NOMO-1 treated with dmso at 0.1 percent for 144 hours (cell line): ENCODE results near the gene U2SURP.

Experiments
- DNase-seq: peaks from one replicate; lab custom pipeline; 2025; ENCODE audit not compliant: unreplicated experiment; lab: John Stamatoyannopoulos, UW

U2SURP gene

DNA sequence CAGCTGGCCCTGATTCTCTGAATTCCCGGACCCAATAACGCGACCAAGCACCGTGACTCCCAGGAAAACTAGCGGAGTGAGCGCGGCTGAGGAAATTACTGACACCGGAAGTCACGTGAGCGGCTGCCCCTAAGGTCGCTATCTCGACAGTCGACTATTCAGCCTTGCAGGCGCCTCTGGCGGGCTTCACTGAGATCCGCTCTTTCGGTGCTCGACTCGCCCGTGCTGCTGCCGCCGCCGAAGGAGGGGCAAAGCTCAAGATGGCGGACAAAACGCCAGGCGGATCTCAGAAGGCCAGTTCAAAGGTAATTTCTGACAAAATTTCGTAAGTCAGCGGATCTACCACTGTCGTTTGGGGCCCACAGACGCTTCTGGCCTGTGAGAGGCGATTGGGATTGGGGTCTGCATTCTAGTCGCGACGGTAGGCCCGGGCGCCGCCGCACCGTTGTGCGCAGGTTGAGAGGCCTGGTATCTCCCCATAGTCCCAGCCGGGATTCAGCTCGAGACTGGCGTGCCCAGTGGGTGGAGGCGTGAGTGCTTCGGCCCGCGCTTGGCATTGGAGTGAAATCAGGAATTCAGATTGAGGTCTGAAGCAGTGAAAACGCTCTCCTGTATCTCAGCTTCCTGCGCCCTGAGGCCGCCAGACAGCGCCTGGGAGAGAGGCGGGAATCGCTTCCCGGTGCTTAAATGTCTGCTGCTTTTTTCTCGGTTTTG is at the start of gene U2SURP:
TSS of gene U2SURP (plus strand) at position 202 of the 714 bp plus-strand sequence. CDS start at position 261, 59 bp downstream.
- peak; percentile 100 for DNase-seq

DNA sequence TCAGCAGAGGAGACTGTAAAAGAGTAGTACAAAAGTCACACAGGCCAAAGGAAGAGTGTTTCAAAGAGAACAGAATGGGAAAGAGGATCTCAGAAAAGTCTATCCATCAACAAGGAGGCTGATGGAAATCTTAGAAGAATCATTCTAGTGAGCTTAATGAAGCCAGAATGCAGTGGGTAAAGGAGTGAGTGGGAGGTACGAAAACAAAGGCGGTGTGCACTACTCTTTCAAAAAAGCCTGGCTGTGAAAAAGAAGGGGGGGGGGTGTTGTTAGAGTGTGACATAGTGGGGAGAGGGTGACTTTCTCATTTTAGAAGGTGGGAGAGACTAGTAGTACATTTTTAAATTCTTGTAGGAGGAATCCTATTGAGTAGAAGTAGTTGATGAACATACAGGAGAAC is 49.6 kb upstream of the U2SURP start:
- no peak for DNase-seq

DNA sequence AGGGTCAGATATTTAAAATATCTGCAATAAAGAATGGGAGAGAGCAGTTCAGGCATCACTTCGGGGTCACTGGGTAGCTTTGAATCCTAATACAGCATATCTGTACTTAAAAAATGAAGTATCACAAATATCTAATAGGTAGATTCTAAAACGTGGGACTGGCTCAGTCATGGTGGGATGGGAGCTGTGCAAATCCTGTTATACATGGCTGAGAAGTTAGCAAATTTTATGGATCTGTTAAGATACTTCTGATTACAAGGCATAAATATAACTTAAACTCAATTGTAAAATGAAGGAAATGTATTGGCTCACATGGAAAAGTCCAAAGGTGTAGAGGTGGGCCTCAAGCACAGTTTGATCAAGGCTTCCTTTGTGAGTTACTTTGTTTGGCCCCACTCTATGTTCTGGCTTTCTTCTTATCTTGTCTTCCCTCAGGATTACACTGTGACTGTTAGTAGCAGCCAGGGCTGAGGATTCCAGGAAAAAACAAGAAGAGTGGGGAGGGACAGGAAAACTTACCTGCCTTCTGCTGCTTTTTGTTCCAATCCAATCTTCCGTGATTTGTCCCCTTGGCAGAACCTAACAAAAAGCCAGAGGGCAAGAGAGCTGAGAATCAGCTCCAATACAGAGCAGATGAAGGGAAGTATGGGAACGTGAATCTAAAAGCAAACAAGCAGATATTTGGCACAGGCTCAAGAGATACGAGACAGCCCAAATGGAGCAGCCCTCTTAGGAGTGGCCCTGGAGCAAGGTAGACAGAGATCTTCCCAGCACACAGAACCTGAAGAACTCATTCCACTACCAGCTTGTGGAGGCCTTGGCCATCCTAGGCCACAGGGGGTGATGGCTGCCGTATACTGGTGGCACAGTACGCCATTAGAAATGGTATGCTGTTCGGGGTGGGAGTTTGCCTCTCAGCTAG is 48.8 kb upstream of the U2SURP start:
- no peak for DNase-seq

DNA sequence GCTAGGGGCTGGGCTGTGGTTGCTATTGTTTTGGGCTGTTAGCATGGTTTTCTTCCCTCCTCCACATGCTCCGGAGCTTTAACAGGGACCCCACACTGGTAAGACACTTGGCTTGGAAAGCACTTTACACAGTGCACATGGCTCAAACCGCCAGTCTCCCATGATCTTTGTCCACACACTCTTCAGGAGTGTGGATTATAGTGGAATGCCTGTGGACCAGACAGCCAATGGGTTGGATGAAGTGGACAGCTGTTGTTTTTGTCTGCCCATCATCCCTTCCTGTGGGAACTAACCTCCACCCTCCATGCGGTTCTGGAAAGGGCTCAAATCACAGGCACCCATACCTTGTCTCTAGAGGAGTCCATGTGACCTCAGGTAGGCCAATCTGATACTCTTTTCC is 47.9 kb upstream of the U2SURP start:
- no peak for DNase-seq

DNA sequence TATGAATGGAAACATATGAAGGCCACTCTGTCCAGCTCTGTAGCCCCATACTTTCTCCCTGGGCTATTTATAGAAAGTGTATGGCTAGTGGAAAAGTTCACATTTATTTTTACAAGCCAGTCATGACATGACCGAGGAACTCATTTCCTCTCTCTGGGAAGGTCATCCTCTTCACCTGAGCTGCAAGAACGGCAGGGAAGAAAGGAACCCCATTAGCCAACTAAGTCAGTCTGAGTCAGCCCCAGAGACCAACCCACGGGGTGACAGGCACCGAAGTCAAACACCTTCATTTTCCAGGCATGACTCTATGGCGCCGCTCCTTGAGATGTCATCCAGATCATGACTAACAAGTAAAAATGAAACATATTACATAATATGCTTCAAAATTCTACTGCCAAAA is 42.7 kb upstream of the U2SURP start:
- DNase-seq, result no peak

DNA sequence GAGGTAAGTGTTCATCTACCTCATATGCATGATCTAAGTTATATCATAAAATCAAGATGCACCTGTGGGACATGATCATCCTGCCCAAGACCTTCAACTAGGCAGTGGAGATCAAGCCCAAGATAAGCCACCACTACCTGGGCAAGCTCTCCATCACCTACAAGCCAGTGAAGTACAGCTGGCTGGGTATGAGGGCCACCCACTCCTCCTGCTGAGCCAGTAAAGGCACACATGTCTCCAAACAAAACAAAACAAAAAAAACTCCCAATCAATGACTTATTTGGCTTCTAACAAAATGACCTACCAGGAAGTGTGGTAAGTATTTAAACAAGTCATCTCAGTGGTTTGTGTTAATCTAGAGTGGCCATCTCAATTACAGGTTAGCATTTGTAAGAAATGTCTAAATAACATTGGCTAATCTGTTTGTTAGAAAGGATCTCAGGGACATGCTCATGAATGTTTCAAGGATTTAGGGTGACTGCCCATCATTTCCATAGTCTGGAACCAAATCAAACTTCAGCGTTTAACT is 41.0 kb upstream of the U2SURP start:
- no peak for DNase-seq

DNA sequence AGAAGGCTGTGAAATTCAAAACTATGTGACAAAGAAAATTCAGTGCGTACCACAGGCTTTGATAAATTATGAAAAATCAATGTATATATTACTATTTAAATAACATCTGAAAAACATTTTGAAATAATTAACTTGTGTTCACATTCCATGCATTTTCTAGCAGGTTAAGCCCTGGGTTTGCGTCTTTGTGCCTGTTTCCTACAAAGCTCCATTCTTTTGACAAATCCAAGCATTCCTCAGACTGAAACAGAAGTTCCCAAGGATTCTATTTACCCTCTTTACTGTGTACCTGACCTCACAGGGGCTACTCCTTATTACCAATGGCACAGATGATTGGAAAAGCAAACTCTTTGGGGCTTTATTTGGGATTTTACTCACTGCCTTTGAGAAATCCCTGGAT is 39.8 kb upstream of the U2SURP start:
- no peak for DNase-seq

DNA sequence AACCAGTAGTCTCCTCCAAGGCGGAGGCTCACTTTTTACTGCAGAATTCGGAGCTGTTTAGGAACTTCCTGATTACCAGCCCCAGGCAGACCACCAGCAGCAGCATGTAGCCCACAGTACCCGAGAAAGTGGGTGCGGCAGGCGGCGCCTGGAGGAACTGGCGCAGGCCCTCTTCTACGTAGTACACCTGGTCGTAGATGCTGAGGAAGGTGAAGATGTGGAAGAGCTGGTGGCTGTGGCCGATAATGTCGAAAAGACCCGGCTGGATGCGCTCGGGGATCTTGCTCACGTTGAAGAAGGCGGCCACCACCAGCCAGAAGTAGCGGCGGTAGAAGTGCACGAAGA is 39.2 kb upstream of the U2SURP start:
- DNase-seq, result no peak

DNA sequence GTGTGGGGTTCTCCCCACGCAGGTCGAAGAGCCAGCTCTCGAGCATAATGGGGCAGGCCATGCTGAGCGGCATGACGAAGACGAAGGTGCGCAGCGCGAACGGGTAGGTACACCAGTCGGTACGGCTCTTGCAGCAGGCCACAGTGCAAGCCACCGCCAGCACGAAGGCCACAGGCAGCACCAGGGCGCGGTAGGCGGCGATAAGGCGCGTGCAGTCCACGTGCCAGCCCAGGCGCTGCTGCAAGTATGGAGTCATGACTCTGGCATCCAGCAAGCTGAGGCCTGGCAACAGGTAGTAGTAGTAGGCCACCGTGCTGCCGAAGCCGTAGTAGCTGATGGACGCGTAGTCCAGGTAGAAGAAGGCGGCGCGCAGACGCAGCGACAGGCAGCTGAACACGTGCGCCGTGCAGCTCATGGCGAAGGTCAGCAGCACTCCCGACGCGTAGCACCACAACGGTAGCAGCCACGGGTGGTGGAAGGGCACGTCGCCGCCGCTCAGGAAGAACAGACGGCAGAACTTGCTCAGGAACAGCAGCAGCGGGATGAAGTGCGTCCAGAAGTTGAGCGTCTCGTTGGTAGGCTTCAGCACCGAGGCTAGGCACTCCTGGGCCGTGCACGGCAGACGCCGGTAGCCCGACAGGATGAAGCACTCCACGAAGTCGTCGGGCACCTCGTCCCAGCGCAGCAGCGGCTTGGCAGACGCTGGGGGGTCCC is 38.7 kb upstream of the U2SURP start:
- no peak for DNase-seq

DNA sequence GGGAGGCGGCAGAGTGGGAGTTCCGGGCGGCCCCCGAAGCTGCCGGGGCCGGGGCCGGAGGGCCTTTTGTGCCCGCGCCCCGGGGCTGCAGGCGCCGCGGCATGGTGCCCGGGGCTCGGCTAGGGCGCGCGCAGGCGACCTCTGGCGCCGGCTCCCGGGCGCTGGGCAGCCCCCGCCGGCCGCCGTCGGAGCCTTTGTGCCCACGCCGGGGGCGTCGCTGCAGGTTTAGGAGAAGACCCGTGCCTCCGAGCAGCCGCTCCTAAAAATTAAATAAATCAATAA is 38.2 kb upstream of the U2SURP start:
- DNase-seq, result no peak

DNA sequence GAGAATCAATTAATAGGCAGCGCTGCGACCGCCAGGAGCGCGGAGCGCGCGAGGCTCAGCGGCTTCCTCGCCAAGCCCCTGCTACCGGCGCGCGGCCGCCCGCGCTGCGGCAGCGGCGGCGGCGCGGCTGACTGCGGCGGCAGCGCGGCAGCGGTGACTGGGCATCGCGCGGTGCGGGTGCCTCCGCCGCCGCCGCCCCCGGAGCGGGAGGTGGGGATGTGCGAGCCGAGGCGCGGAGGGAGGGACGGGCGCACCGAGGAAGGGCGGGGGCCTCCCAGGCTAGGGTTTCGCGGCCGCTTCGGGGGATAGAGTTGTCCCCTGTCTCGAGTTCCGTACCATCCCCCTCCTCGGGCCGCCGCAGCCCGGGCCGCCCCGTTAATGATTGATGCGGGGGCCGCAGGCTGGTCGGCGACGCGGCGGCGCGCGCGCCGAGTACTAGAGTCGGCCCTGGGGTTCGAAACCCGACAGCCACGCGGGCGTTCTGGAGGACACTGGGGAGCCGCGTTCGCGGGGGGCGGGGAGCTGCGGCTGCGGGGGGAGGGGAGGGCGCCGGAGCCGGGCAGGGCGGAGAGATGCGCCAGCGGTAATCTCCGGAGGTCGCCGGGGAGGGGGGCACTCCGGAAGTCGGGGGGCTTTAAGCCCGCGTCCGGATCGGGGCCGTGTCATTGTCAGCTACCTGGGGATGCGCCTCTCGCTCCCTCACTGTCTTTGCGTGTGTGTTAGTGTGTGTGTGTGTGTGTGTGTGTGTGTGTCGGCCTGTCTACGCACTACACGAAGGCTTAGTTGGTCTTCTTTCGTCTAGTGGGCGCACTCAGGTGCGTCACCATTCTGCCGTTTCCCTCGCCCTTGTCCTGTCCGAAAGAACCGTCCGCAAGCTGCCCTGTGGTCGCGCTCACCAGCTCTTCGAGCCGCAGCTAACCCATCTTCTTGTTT is 37.6 kb upstream of the U2SURP start, which contains the start of gene PAQR9:
TSS of gene PAQR9 (minus strand) at position 159 of the 933 bp plus-strand sequence. CDS start 338 bp downstream, outside the sequence.
- no peak for DNase-seq

DNA sequence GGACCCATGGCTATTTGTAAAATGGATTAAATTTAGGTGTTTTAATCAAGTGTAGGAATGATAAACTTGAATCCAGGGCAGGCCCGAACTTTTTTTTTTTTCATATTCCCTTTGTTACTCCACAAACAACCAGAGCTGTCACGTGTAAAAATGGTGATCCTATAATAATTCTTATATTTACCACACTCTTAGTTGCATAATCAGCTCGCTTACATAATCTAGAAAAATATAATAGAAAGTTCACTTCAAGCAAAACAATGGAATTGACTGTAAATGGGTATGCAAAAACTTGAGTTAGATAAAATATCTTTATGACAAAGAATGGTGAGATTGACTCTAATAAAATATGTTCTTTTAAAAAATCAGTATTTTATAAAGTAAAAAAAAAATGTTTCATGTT is 35.8 kb upstream of the U2SURP start:
- DNase-seq, result peak; percentile 22

DNA sequence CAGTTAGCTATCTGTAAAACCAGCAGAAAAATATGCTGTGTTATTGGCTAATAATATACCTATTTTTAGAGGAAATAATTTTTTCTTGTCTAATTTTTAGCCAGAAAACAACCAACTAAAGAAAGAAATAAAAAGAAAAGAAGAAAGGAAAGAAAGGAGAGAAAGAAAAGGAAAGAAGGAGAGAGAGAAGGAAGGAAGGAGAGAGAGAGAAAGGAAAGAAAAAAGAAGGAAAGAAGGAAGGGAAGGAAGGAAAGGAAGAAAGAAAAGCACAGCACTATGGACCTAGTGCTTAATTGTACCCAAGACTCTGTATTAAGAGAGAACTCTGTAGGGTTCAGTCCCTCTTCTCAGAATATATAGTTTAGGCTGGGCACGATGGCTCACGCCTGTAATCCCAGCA is 34.6 kb upstream of the U2SURP start:
- DNase-seq, result no peak

DNA sequence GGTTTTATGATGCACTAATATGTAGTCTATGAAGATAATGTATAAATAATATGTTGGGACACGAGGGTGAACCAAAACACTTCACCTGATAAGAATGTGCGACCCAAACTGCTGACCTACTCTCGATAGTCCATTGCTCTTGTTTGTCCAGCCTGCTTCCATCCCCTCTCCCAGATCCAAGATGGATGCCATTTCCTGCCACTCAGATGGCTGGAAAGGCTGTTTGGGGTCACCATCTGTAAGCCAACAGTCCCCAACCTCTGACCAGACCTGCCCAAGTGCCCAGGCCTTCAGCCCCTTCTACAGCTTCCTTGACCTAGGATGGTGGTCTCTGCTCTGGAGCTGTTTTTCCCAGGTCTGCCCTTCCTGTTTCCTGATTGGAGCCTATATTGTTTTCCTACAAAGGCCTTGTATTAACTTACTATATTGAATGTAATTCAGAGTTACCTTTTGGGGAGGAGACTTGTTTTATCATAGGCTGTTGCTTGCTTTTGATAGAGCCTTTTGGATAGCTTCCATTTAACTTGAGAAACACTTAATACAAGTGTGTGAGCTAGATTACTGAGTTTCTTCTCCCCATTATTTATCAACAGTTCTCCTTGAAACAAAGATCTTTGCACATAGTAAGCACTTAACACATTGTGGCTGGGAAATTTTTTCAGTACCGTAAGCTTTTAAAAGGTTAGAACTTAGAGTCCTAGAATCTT is 32.9 kb upstream of the U2SURP start:
- DNase-seq, result no peak

DNA sequence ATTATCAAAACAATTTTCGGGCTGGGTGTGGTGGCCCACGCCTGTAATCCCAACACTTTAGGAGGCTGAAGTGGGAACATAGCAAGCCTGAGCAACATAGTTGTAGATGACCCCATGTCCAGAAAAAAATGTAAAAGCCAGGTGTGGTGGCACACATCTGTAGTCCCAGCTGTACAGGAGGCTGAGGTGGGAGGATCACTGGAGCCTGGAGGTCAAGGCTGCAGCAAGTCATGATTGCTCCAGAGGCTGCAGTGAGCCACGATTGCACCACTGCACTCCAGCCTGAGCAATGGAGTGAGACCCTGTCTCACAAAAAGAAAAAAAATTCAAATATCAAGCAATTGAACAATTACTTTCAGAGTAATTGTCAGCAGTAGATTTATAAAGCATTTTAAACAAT is 29.9 kb upstream of the U2SURP start:
- DNase-seq, result no peak

DNA sequence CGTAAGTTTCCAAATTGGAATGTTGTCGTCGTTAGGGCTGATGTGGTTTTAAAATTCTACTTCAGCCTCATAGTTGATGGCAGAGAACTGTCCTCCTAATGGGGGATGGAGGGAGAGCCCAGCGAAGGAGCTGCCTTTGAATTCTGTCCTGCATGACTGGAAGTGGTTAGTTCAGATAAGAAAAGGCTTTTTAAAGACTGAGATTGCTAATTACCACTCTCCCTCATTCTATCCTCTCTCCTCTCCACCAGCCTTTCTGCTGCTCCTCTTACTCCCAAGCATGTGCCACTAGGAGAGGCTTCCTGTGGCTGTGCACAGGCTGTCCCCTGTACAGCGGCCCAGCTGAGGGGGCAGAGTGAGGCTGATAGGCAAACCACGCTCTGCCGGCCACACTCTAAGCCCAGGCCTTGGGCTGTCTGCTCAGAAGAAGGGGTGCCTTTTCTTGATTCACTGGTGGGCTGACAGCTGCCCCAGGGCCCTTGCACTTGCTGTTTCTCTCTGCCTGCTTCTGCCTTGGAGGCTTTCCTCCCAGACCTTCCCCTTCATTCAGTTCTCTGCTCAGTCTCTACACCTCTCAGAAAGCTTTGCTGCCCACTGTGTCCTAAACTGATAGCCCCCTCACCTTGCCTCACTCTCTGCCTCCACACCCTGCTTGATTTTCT is 29.1 kb upstream of the U2SURP start:
- no peak for DNase-seq

DNA sequence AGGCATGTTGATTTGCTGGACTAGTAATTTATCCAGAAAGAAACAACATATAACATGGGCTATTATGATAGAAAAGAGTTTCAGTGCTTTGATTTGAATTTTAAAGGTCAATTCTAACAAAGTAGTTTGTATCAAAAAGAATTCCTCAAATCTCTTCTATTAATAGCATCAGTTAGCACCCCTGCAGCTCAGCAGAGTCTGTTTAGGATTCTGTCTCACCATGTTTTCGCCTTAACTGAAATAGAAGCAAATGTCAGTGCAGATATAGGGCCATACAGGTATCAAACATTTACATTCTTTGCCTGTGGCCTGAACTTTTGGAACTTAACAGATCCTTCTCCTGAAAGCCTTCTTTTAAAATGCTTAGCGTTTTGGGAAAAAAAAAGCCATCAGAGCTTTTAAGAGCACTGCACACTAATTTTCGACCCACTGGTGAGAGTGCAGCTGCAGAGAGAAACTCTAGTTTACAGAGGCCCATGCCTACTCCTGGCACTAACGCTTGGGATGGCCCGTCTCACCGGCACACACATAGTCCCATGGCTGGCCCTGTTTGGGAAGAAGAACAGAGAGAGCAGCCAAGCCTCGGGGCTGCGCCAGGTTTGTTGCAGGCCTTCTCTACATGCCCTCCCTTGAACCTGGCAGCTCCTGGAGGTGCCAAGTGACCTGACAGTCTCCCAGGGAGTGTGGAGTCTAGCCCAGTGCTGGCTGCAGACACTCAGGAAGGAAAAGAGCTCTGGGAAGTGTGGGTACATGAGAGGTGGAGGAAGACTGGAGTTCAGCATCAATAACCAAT is 28.0 kb upstream of the U2SURP start:
- no peak for DNase-seq

DNA sequence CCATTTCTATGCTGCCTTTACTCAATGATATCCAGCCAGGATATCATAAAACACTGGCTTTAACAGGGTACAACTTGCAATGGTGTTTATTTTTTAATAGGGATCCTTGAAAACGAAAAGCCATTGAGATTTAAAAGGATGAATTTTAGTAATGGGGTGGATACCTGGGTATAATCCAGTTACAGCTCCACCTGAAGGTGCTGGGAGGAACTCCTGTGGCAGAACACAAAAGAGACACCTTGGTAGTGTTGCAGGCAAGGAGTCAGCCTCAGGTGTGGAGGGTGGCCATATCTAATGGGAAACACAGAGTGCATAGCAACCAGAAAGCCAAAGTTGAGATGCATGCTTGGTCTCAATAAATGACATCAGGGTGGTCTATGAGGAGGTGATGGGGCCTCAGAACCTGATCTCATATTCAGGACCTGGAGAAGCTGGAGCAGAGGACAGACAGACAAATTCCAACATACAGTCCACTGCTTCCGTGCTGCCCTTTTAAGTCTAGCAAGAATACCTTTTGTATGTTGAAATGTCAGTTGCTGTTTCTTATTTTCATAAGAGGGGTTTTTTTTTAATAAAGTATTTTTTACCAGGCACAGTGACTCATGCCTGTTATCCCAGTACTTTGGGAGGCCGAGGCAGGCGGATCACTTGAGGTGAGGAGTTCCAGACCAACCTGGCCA is 25.9 kb upstream of the U2SURP start:
- DNase-seq, result no peak
